ENCODE measurements around the gene HRG.

Gene HRG

DNA sequence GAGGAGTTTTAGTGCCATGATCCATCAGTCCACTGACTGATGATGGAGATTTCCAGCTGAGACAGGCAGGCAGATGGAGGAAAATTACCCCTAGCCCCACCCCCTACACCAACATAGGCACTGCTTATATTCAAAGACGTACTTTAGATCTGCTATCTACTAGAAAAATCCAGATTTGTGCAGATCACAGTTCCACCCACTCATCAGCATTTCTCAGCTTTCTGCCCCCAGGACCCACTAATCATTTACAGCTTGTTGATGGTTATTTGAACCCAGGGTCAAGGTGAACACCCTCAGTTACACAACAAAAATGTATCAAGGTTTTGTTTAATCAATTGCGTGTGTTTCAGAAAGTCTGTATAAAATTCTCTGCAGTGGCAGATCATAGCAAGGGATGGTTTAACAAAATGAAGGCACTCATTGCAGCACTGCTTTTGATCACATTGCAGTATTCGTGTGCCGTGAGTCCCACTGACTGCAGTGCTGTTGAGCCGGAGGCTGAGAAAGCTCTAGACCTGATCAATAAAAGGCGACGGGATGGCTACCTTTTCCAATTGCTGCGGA lies at the start of gene HRG:
TSS of gene HRG (plus strand) at position 390 of the 564 bp plus-strand sequence. CDS start at position 408, 18 bp downstream.
- H3K9me3 Mint-ChIP-seq, result no peaks in the 10 kb centered on the region
- peaks cover 19% of the 10 kb centered on the region for H3K4me1 Mint-ChIP-seq
- peaks cover 19% of the 10 kb centered on the region for H3K27me3 Mint-ChIP-seq
- no peak for DNase-seq
- H3K4me3 Mint-ChIP-seq, result no peak within 1 kb of the TSS
- no peaks in the 10 kb centered on the region for H3K36me3 Mint-ChIP-seq
- CTCF ChIA-PET, result no interaction called here
- no peak within 1 kb of the TSS for H3K27ac Mint-ChIP-seq

GRCh38 chr3:186616299-186616617 lies 49.6 kb upstream of the HRG start:
- H3K4me3 Mint-ChIP-seq, result no peak overlapping the region

GRCh38 chr3:186617036-186617946 lies 48.5 kb upstream of the HRG start:
- Mint-ChIP-seq H3K4me1 (peaks cover 22% of the 10 kb centered on the region), H3K27me3 (peaks cover 59% of the 10 kb centered on the region), H3K9me3 (no peaks in the 10 kb centered on the region), H3K27ac (no peak overlapping the region), H3K36me3 (no peaks in the 10 kb centered on the region), H3K4me3 (peak overlapping the region; percentile 19)
- DNase-seq, result peak; percentile 89
- CTCF ChIA-PET, result interaction anchor here (0.6 to 5.6 kb wide), 49 partner anchors 8 to 957 kb away, joined by 3 to 136 read pairs (median 5); partner anchors contain the start of genes CRYGS, DNAJB11, EIF4A2 and TBCCD1

More at GRCh38 chr3:186616299-186616617, 49.6 kb upstream of the HRG start:
- Mint-ChIP-seq H3K36me3 (no peaks in the 10 kb centered on the region), H3K9me3 (no peaks in the 10 kb centered on the region), H3K27me3 (peaks cover 64% of the 10 kb centered on the region), H3K27ac (no peak overlapping the region), H3K4me1 (peaks cover 22% of the 10 kb centered on the region)
- CTCF ChIA-PET, result interaction anchor here (0.7 to 5.6 kb wide), 34 partner anchors 10 to 673 kb away, joined by 3 to 136 read pairs (median 6); partner anchors contain the start of genes CRYGS and EIF4A2
- DNase-seq, result no peak

GRCh38 chr3:186618318-186618938 lies 47.4 kb upstream of the HRG start:
- peaks cover 51% of the 10 kb centered on the region for H3K27me3 Mint-ChIP-seq
- H3K27ac Mint-ChIP-seq, result no peak overlapping the region
- H3K36me3 Mint-ChIP-seq, result no peaks in the 10 kb centered on the region
- H3K4me3 Mint-ChIP-seq, result no peak overlapping the region
- H3K9me3 Mint-ChIP-seq, result no peaks in the 10 kb centered on the region
- CTCF ChIA-PET, result interaction anchor here (0.7 to 5.4 kb wide), 7 partner anchors 10 to 360 kb away, joined by 3 to 51 read pairs (median 5); no protein-coding TSS in a partner anchor
- DNase-seq, result no peak
- peaks cover 22% of the 10 kb centered on the region for H3K4me1 Mint-ChIP-seq

DNA sequence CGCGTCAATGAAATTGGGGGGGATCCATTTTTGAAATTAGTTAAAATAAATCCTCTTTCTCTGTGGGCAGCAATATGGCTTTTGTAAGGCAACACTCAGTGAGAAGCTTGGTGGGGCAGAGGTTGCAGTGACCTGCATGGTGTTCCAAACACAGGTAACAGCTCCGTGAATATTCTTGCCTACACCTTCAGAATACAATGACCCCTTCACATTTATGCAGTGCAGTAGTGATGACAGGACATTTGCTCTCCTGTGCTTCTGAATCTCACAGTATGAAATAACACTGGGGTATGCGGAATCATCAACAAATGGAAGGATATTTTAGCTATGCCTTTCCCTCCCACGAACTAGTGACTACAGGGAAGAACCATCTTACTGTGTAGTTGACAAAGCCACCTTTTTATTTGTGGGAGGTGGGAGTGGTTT lies 46.0 kb upstream of the HRG start:
- no peaks in the 10 kb centered on the region for H3K9me3 Mint-ChIP-seq
- H3K27me3 Mint-ChIP-seq, result peaks cover 44% of the 10 kb centered on the region
- DNase-seq, result no peak
- no peak overlapping the region for H3K4me3 Mint-ChIP-seq
- H3K4me1 Mint-ChIP-seq, result peaks cover 16% of the 10 kb centered on the region
- H3K27ac Mint-ChIP-seq, result no peak overlapping the region
- no peaks in the 10 kb centered on the region for H3K36me3 Mint-ChIP-seq
- CTCF ChIA-PET, result interaction anchor here (1.4 kb wide), 1 partner anchor 202 kb away, joined by 3 read pairs; no protein-coding TSS in a partner anchor

DNA sequence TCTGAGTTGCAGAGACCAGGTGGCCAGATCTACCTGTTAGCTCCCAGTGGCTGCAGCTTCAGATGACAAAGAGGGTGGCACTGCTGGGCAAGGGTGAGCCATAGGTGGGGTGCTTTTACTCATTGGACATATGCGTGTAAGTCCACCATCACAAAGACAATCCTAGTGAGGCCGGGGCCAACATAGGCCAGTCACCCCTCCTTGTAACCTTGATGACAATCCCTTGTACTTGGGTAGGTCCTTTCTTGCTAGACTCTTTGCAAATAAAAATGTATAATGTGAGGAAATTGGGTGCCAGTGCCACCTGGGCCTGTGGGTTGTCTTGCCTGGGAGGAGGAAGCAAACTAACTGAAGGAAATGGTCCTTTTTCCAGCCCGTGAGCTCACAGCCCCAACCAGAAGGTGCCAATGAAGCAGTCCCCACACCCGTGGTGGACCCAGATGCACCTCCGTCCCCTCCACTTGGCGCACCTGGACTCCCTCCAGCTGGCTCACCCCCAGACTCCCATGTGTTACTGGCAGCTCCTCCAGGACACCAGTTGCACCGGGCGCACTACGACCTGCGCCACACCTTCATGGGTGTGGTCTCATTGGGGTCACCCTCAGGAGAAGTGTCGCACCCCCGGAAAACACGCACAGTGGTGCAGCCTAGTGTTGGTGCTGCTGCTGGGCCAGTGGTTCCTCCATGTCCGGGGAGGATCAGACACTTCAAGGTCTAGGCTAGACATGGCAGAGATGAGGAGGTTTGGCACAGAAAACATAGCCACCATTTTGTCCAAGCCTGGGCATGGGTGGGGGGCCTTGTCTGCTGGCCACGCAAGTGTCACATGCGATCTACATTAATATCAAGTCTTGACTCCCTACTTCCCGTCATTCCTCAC lies 45.4 kb upstream of the HRG start:
- no peaks in the 10 kb centered on the region for H3K9me3 Mint-ChIP-seq
- peaks cover 40% of the 10 kb centered on the region for H3K27me3 Mint-ChIP-seq
- no peaks in the 10 kb centered on the region for H3K36me3 Mint-ChIP-seq
- CTCF ChIA-PET, result interaction anchor here (0.7 to 1.4 kb wide), 2 partner anchors 31 to 201 kb away, joined by 3 read pairs; no protein-coding TSS in a partner anchor
- no peak for DNase-seq
- no peak overlapping the region for H3K27ac Mint-ChIP-seq
- H3K4me1 Mint-ChIP-seq, result peaks cover 13% of the 10 kb centered on the region
- no peak overlapping the region for H3K4me3 Mint-ChIP-seq

- DNase-seq, result no peak
- H3K9me3 Mint-ChIP-seq, result no peaks in the 10 kb centered on the region
- H3K4me3 Mint-ChIP-seq, result no peak overlapping the region
- peaks cover 6% of the 10 kb centered on the region for H3K4me1 Mint-ChIP-seq
- peaks cover 25% of the 10 kb centered on the region for H3K27me3 Mint-ChIP-seq
- H3K27ac Mint-ChIP-seq, result no peak overlapping the region
- H3K36me3 Mint-ChIP-seq, result no peaks in the 10 kb centered on the region
- CTCF ChIA-PET, result interaction anchor here (1.5 to 1.7 kb wide), 2 partner anchors 8 to 11 kb away, joined by 4 to 9 read pairs; no protein-coding TSS in a partner anchor
Measured at GRCh38 chr3:186621894-186622650, 43.7 kb upstream of the HRG start.

GRCh38 chr3:186622651-186623310 lies 43.0 kb upstream of the HRG start:
- Mint-ChIP-seq H3K27ac (no peak overlapping the region), H3K4me3 (no peak overlapping the region)
- CTCF ChIA-PET, result interaction anchor here (1.5 to 1.7 kb wide), 2 partner anchors 8 to 11 kb away, joined by 4 to 9 read pairs; no protein-coding TSS in a partner anchor

GRCh38 chr3:186624598-186624997 lies 41.2 kb upstream of the HRG start:
- H3K9me3 Mint-ChIP-seq, result no peaks in the 10 kb centered on the region
- CTCF ChIA-PET, result interaction anchor here (1.5 to 2.9 kb wide), 3 partner anchors 7 to 84 kb away, joined by 3 to 13 read pairs (median 11); no protein-coding TSS in a partner anchor
- no peak overlapping the region for H3K27ac Mint-ChIP-seq

More at GRCh38 chr3:186622651-186623310, 43.0 kb upstream of the HRG start:
- Mint-ChIP-seq H3K4me1 (no peaks in the 10 kb centered on the region), H3K9me3 (no peaks in the 10 kb centered on the region), H3K27me3 (peaks cover 19% of the 10 kb centered on the region), H3K36me3 (no peaks in the 10 kb centered on the region)
- DNase-seq, result no peak

GRCh38 chr3:186625600-186626042 lies 40.2 kb upstream of the HRG start:
- H3K4me3 Mint-ChIP-seq, result no peak overlapping the region
- H3K36me3 Mint-ChIP-seq, result no peaks in the 10 kb centered on the region

More at GRCh38 chr3:186624598-186624997, 41.2 kb upstream of the HRG start:
- Mint-ChIP-seq H3K4me3 (no peak overlapping the region), H3K27me3 (peaks cover 10% of the 10 kb centered on the region), H3K36me3 (no peaks in the 10 kb centered on the region), H3K4me1 (no peaks in the 10 kb centered on the region)
- DNase-seq, result no peak

DNA sequence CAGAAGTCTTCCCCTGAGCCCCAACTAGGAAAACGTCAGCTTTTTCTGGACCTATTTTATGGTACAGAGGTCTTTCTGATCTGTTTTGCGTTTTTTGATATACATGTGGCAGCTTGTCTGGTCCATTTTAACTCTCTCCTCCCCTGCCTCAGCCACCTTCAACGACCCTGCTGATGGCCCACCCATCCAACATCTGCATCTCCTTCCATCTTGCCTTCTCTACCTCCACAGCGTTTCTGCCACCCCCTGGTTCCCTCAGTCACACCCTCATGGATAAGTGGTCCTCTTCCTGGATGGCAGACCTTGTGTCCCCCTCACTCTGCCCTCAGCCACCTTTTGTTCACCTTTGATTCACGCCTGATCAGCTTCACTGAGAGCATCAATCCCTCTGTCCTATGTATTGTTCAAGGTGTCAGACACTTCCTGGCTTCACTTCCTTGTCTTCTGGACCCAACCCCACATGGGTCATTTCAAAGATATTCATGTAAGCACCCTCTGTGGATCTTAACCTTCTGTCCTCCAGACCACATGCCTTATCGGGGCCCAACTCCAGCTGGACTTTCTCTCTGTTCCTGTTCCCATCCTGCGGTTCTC lies 39.5 kb upstream of the HRG start:
- H3K4me3 Mint-ChIP-seq, result no peak overlapping the region
- H3K36me3 Mint-ChIP-seq, result no peaks in the 10 kb centered on the region
- CTCF ChIA-PET, result interaction anchor here (2.7 to 2.9 kb wide), 2 partner anchors 9 to 11 kb away, joined by 11 to 13 read pairs; no protein-coding TSS in a partner anchor
- no peak for DNase-seq
- no peaks in the 10 kb centered on the region for H3K4me1 Mint-ChIP-seq
- H3K27me3 Mint-ChIP-seq, result peaks cover 17% of the 10 kb centered on the region
- no peak overlapping the region for H3K27ac Mint-ChIP-seq
- no peaks in the 10 kb centered on the region for H3K9me3 Mint-ChIP-seq

More at GRCh38 chr3:186625600-186626042, 40.2 kb upstream of the HRG start:
- Mint-ChIP-seq H3K27ac (no peak overlapping the region), H3K27me3 (peaks cover 11% of the 10 kb centered on the region), H3K4me1 (no peaks in the 10 kb centered on the region), H3K9me3 (no peaks in the 10 kb centered on the region)
- no peak for DNase-seq
- CTCF ChIA-PET, result interaction anchor here (1.5 to 2.9 kb wide), 3 partner anchors 8 to 85 kb away, joined by 3 to 13 read pairs (median 11); no protein-coding TSS in a partner anchor
